Right ventricle myocardium inferior (tissue), 1 donor: ENCODE data around the gene KLHL25. TPM values are rescaled to one million over a fixed set of nuclear protein-coding genes. Genes with fewer than 3 reads are reported as not detected.

Experiments used
- ATAC-seq: fragments of 200-7000 bp; cut with Tn5 transposase; one replicate; pipeline ENCODE4 v1.9.1; 2020; ENCODE audit warnings: mild to moderate bottlenecking, moderate library complexity
- DNase-seq: peaks from one replicate; pipeline ENCODE4 v3.0.0; 2021; ENCODE audit errors: missing footprints
- intact Hi-C: fragments of 100-400 bp; cut with DNase I; formaldehyde crosslinking; loops from one replicate; pipeline ENCODE4 v1.11.0; 2022
- total RNA-seq: library from RNA; stranded (reverse); fragmentation: NEBNext Ultra II Directional; extraction: Animal tissue kit (Norgen Biotek cat#: 25700); gene quantifications from one replicate; pipeline ENCODE4 v1.2.1, GENCODE V29; 2021
- donor health status: DM: no; HTN: yes; CAD: no; lungs with severe emphysema.

Gene KLHL25
- total RNA-seq, 1 donor from 2014 or later, result 4.5 TPM

DNA sequence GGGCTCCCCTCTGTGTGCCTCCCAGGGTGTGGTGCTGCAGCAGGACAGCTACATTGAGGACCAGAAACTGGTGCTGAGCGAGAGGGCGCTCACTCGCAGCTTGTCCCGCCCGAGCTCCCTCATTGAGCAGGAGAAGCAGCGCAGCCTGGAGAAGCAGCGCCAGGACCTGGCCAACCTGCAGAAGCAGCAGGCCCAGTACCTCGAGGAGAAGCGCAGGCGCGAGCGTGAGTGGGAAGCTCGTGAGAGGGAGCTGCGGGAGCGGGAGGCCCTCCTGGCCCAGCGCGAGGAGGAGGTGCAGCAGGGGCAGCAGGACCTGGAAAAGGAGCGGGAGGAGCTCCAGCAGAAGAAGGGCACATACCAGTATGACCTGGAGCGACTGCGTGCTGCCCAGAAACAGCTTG lies 53.7 kb downstream of the KLHL25 start:
- intact Hi-C loops, result no loop called here
- ATAC-seq (no peak), DNase-seq (no peak)

DNA sequence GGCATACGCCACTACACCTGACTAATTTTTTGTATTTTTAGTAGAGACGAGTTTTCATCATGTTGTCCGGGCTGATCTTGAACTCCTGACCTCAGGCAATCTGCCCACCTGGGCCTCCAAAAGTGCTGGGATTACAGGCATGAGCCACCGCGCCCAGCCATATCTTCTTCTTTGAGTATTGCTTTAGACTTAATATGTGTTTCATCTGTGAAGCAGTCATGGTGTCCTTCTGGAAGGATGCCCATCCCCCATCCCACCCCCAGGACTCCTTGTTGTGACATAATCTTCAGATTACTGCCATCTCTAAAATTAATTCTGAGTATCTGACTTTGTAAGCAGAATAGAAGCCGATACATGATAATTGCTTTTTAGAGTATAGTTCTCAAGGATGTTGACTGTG lies 57.7 kb downstream of the KLHL25 start:
- no peak for DNase-seq
- intact Hi-C loops, result no loop called here
- ATAC-seq, result no peak

DNA sequence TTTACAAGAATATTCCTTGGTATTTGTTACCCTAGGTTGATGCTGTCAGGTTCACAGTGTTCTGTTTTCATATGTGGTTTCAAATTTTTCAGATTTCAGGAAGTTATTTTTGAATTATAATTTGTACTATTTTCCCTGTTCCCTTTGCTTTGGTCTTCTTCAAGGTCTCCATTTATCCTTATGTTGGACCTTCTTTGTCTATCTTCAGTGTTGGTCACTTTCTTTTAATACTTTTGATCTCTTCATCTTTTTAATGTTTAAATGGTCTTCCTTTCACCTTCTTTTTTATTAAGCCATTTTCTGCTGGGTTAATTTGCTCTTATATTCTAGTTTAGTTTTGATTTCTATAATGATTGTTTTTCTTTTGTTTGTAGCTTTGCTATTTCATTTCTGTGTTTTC lies 61.3 kb downstream of the KLHL25 start:
- ATAC-seq (no peak), DNase-seq (no peak)
- intact Hi-C loops, result no loop called here

DNA sequence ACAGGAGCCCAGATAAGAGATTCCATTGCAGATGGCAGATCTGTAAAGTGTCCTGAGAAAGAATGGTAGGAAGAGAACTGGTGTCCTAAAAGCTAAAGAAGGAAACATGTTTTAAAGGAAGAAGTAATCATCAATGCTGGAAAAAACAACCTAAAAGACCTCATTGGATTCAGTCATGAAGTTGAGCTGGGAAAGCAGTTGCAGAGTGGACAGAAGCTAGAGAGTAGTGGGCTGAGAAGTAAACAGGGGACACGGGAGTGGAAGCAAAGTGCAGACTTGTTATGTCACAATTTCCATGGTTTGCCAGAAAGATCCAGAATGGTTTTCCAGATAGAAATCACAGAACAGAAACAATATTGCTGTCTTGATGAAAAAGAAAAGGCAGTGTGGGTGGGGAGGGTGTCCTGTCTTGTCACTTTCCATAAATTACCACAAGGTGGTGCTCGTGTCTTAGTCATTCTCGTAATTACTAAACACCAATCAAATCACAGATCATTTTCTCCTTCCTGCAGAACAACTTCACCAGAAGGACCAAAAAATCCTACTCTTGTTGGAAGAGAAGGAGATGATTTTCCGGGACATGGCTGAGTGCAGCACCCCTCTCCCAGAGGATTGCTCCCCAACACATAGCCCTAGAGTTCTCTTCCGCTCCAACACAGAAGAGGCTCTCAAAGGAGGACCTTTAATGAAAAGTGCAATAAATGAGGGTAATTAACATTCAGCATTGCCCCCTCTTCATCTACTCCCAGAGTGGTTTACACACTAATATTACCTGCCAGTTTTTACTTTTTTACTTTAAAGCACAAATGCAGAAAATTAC lies 64.5 kb downstream of the KLHL25 start:
- intact Hi-C loops, result loop anchor here (2.0 kb wide), 1 partner anchor 101 kb away; no protein-coding TSS in a partner anchor
- peak; percentile 54 for ATAC-seq
- no peak for DNase-seq

DNA sequence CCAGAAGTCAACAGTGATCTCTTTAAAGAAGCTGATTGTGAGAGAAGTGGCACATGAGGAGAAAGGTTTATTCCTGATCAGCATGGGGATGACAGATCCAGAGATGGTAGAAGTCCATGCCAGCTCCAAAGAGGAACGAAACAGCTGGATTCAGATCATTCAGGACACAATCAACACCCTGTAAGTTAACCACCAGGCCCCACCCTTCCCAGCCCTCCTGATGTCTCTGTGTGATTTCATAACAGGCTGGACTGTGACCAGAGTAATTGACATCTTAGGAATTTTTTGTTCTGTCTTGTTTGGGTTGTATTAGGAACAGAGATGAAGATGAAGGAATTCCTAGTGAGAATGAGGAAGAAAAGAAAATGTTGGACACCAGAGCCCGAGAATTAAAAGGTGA lies 67.7 kb downstream of the KLHL25 start:
- ATAC-seq, result peak; percentile 47
- intact Hi-C loops, result loop anchor here (5.0 kb wide), 1 partner anchor 225 kb away; no protein-coding TSS in a partner anchor
- no peak for DNase-seq

DNA sequence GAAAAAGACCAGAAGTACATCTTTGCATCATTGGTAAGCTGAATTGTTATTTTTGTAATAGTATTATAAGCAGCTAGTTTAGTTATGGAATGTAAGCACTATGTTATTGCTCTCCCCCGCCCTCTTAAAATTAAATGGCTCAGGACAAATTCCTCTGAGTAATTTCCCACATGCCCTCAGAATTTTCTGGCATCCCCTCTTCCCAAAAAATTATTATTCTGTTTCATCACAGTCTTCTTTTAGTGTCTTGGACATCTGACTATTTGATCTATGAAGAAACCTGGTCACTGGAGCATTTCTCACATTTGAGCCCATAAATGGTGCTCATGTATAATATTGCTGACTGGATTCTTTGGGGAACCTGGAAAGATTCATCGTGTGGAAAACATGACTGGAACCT lies 68.3 kb downstream of the KLHL25 start:
- DNase-seq, result no peak
- ATAC-seq, result no peak
- intact Hi-C loops, result loop anchor here (5.0 kb wide), 1 partner anchor 224 kb away; no protein-coding TSS in a partner anchor

DNA sequence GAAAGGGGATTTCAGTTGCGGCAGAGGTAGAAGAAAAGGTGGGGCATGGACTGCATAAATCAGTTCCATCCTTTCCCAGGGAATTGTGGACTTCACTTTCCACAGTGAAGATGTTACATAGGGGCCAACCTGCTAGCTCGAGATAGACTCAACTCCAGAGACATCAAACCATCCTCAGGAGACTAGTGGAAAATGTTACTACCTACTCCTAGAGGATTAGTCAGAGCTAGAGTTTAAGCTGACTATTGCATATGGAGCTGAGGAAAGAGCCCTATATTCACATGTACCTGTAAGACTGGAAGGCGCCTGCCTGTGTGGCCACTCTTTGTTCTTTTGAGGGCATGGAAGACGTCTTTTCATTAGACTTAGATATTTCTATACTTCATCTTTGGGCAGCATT lies 69.2 kb downstream of the KLHL25 start:
- DNase-seq (no peak), ATAC-seq (no peak)
- intact Hi-C loops, result loop anchor here (5.0 kb wide), 1 partner anchor 223 kb away; no protein-coding TSS in a partner anchor

DNA sequence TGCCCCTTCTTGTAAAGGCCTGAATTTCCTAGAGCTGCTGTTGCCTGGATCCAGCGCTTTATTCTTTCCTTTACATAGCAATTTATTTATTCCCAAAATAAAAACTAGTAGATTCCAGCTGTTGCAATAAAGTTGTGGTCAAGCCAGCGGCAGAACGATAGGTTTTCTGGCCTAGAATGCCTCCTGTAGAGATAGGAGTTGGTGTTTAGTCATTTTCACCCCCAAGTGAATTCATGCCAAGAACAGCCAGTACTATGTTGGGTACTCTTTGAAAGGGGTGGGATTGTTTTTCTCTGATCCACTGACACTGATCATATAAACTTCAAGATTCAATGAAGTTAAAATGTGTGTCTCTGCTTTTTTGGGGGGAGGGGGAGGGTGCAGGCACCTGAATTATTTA lies 69.7 kb downstream of the KLHL25 start:
- no peak for DNase-seq
- intact Hi-C loops, result loop anchor here (5.0 kb wide), 1 partner anchor 223 kb away; no protein-coding TSS in a partner anchor
- ATAC-seq, result peak; percentile 72

DNA sequence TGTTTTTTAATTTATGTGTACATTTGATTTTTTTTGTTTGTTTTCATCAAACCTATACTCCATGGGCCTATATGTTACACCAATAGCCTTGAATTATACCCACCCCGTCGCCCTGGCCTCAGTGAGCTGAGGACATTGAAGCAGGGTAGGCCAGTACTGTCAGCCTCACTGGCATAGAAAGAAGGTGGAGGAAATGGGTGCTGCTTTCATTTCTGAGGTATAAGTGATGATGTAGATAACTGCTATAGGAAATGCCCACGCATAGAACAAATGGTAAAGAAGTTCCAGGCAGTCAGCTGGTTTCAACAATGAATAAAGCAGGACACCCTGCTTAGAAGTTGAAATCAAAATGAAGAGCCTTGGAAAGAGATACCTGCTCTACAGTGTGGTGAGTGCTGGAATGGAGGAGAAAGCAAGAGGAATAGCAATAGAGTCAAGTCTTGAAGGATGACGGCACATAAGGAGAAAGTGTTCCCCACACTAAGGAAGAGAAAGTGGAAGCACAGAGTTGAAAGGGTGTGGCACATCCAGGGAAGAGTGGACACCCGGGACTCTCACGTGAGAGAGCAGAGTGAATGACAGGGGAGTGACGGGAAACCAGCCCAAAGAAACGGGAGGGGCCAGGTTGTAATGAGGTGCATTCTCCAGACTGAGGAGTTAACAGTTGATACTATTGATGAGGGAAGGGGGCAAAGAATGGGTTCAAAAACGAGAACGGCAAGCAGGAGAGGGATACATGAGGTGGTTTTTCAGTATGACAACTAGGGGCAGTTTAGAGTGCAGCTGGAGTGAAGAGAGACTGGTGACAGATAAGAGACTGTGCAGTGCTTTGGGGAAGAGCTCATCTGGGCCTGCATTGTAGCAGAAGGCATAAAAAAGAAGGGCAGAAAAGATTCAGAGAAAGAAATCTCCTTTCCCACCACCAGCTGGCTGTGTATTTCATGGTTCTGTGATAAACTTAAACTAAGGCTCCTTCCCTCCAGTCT lies 70.5 kb downstream of the KLHL25 start:
- ATAC-seq (peak; percentile 44), DNase-seq (no peak)
- intact Hi-C loops, result no loop called here

DNA sequence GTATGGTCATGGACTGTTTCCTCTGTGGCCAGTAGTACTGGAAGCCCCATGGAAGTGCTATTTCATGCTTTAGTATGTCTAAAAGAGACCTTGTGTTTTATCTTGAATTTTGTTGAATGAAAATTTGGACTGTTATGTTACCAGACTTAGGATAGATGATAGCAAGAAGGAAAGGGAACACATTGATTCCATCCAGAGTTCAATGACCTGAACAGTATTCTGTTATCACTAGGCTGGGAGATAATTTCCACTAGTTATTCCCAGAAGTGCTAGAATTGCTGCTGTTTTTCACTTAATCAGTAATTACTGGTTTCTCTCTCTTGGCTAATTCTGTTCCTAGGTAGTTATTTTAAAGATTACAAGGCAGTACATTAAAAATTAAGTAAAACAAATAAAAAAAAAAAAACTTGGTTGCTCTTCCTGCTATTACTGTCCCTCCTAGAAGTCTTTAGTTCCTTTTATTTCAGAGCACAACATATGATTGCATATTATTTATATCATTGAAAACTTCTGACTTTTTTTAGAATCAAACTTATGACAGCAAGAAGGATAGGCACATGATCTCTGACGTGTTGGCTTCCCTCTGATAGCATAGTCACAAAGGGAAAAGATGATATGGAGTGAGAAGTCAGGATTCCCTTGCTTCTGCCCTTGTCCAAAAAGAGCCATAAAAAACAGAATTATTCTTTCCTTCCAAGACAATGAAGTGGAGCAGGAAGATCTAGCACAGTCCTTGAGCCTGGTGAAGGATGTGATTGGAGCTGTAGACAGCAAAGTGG lies 72.2 kb downstream of the KLHL25 start:
- DNase-seq (no peak), ATAC-seq (no peak)
- intact Hi-C loops, result no loop called here

DNA sequence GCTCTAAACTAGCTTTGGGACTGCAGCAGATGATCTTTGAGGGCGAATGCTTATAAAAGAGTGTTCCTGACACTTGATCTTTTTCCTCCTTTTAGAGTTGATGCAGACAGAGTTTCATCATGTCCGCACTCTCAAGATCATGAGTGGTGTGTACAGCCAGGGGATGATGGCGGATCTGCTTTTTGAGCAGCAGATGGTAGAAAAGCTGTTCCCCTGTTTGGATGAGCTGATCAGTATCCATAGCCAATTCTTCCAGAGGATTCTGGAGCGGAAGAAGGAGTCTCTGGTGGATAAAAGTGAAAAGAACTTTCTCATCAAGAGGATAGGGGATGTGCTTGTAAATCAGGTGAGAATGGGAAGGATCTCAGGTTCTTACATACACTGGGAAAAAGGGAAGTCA lies 75.7 kb downstream of the KLHL25 start:
- intact Hi-C loops, result loop anchor here (10.0 kb wide), 1 partner anchor 424 kb away; no protein-coding TSS in a partner anchor
- DNase-seq (no peak), ATAC-seq (no peak)

DNA sequence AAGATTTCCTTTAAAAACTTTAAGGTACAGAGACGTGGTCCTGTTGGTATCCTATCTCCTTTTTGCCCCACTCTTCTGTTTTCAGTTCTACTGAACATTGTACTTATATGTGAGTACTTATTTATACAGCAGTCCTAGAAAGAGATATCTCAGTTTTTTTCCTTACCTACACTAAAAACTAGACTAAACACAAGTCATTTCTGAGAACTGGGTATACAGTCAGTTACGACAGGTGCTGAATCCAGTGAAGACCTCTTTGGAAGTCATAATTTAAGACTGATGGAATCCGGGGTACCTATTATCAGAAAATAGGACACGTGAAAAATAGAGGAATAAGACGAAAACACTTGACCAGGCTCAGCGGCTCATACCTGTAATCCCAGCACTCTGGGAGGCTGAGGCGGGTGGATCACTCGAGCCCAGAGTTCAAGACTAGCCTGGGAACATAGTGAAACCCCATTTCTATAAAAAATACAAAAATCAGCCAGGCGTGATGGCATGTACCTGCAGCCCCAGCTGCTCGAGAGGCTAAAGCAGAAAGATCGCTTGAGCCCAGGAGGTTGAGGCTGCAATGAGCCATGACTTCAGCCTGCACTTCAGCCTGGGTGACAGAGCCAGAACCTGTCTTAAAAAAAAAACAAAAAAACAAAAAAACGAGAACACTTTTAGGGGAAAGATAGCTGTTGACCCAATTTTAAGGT lies 76.3 kb downstream of the KLHL25 start:
- intact Hi-C loops, result loop anchor here (10.0 kb wide), 1 partner anchor 424 kb away; no protein-coding TSS in a partner anchor

DNA sequence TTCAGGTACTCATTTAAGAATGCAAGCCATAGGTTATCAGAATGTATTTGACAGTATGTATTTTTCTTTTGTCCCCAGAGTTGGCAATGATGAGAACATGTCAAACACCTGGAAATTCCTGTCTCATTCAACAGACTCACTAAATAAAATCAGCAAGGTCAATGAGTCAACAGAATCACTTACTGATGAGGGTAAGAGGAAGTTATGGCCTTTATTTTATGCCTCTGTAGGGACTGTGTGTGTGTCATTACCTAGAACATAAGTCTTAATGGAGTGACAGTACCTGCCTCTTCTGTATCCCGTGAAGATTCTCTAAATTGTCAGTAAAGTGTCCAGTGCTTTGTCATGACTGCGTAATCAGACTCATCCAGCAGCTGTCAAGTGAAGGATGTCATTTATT lies 77.5 kb downstream of the KLHL25 start:
- no peak for DNase-seq
- ATAC-seq, result no peak
- intact Hi-C loops, result loop anchor here (10.0 kb wide), 1 partner anchor 422 kb away; no protein-coding TSS in a partner anchor

More for the DNA sequence above, 76.3 kb downstream of the KLHL25 start:
- no peak for ATAC-seq
- DNase-seq, result no peak

DNA sequence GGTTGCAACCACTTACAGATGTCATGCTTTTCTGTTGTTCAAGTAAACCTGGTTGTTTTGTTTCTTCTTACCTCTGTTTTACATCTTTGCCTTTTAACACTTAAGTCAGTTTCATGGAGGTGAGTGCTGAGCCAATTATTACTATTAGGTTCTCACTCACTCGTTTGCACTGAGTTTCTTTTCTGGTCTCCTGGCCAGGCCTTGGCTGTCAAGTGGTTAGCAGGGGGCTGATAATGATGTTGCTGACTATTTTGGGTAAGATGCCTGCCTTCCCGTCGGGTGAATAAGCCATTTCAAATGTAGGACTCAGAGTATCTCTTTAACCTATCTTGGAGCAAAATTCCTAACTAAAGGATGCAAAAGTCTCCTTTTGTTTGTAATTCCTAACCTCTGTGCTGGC lies 78.5 kb downstream of the KLHL25 start:
- intact Hi-C loops, result loop anchor here (10.0 kb wide), 1 partner anchor 421 kb away; no protein-coding TSS in a partner anchor
- peak; percentile 50 for ATAC-seq
- DNase-seq, result no peak

DNA sequence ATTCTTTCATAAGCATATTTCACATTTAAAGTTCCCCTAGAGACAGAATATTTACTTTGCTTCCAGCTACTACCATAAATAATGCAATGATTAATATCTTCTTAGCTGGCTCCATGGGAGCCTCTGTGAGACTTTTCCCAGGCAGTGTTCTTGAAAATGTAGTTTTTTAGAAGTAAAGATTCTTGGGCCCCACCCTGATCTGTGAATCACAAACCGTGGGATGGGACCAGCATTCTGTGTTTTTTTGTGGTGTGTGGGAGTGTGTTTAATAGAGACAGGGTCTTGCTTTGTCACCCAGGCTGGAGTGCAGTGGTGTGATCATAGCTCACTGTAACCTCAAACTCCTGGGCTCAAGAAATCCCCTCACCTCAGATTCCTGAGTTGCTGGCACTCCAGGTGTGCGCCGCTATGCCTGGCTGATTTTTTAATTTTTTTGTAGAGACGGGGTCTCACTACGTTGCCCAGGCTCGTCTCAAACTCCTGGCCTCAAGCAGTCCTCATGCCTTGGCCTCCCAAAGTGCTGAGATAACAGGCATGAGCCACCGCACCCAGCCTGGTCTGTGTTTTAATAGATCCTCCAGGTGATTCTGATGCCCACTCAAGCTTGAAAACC lies 83.0 kb downstream of the KLHL25 start:
- intact Hi-C loops, result loop anchor here (10.0 kb wide), 1 partner anchor 417 kb away; no protein-coding TSS in a partner anchor
- ATAC-seq, result no peak
- DNase-seq, result no peak

DNA sequence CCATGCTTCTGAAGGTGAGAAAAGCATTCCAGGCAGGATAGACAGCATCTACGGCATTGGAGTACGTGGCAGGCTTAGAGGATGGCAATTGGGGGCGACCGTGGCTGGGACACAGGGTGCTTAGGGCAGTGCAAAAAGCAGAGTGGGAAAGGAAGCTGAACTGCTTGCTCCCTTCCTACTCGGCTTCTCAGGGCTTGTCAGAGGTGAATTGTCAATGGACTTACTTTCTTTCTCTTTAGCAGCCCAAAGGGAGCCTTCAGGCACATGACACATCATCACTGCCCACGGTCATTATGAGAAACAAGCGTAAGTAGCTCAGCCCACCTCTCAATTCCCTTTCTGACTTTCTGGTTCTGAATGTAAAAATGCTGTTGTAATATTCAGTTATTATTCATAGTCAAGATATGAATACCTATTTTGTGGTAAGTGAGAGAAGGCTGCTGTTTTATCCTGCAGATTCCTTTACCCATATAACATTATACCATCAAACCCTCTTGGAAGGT lies 84.3 kb downstream of the KLHL25 start:
- no peak for DNase-seq
- intact Hi-C loops, result loop anchor here (10.0 kb wide), 1 partner anchor 416 kb away; no protein-coding TSS in a partner anchor
- no peak for ATAC-seq
